GM19035 (cell line): ENCODE measurements around the gene LMO7.
"Not testable (repeated sequence)": the region's sequence is repeated elsewhere in the genome, so short reads cannot be mapped to it uniquely, and the experiment has no call there.

Experiments
- ATAC-seq: cut with Tn5 transposase; IDR thresholded peaks from one replicate; pipeline ENCODE4 v1.9.1; 2021; ENCODE audit not compliant: unreplicated experiment

The LMO7 gene

GRCh38 chr13:75739244-75739868 is 103.2 kb downstream of the LMO7 start:
- peak; percentile 61 for ATAC-seq

DNA sequence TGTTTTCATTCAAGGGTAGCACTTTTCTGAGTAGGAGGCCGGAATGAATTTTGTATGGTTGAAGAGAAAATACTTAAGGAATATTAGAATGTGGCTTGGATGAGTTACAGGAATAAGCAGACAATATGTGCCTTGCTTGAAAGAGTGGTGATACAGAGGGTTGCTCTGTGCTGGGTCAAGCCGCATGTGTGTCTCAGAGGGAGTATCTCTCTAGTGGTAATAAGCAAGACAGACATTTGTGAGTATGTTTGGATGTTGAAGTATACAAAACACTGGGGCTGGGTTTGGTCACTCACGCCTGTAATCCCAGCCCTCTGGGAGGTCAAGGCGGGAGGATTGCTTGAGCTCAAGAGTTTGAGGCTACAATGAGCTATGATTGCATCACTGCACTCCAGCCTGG is 103.9 kb downstream of the LMO7 start:
- peak; percentile 32 for ATAC-seq

DNA sequence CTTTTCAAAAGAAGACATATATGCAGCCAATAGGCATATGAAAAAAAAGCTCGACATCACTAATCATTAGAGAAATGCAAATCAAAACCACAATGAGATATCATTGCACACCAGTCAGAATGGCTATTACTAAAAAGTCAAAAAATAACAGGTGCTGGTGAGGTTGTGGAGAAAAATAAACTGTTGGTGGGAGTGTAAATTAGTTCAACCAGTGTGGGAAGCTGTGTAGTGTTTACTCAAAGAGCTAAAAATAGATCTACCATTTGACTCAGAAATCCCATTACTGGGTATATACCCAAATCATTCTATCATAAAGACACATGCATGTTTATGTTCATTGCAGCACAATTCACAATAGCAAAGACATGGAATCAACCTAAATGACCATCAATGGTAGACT is 106.9 kb downstream of the LMO7 start:
- ATAC-seq, result not testable (repeated sequence)

DNA sequence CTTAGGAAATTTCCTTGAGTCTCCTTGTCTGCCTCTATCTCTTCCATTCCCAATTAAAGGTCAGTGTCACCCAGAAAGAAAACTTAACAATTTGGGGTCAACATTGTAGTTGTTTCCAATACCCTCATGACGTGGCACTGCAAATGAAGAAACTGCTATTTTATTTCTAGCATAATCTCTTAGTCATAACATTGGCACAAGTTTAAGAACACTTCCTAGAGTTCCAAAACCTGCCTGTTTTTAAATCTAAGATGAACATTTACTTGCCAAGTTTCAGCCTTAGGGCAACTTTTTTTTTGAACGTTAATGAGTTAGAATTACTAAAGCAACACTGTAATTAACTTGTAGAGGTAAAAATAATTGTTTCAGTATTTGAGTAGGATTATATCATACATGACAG is 108.0 kb downstream of the LMO7 start:
- ATAC-seq, result no peak

GRCh38 chr13:75745387-75745786 is 109.3 kb downstream of the LMO7 start:
- ATAC-seq, result no peak

- no peak for ATAC-seq
Measured at GRCh38 chr13:75748874-75749273, 112.7 kb downstream of the LMO7 start.

DNA sequence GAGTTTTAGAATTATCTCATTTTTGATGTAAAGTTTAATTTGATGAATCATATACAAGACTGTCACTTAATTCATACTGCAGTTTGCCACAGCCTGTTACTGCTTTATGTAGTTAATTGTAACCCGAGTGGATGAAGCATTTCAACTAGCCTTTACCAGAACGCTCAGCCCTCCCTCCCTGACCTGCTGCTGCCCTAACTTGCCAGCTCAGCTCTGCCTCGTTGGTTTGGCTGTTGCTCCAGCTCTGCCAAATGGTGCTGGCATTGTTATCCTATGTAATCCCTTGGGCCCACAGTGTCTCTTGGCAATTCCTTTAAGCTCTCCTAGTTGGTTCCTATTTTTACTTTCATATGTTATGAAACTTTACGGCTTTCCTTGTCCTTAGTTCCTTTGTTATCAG is 113.3 kb downstream of the LMO7 start:
- ATAC-seq, result no peak

GRCh38 chr13:75751350-75751749 is 115.2 kb downstream of the LMO7 start:
- no peak for ATAC-seq

DNA sequence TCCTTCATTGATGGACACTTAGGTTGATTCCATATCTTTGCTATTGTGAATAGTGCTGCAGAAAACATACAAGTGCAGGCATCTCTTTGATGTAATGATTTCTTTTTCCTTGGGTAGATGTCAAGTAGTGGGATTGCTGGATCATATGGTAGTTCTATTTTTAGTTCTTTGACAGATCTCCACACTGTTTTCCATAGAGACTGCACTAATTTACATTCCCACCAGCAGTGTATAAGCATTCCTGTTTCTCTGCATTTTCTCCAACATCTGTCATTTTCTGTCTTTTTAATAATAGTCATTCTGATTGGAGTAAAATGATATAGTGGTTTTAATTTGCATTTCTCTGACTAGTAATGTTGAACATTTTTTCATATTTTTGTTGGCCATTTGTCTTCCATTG is 116.7 kb downstream of the LMO7 start:
- ATAC-seq, result no peak

GRCh38 chr13:75754936-75755335 is 118.8 kb downstream of the LMO7 start:
- ATAC-seq, result no peak

- no peak for ATAC-seq
Measured at GRCh38 chr13:75757336-75757735, 121.2 kb downstream of the LMO7 start.

DNA sequence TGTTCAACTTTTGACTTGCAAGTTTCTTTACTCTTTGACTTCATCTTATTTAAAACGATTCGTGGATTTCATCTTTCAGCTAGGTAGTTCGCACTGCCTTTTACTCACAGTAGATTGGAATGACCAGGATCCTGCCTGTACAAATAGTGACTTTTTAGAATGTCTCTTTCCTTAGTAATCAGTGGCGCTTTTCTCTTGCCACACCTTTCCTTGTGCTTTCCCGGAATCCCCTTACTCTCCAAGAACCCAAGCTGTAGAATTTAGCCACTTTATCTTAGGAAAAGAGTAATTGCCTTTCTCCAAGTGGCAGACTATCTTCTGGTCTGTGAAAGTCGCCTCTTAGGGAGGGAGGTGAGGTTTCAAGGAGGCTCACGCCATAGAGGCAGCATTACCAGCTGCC is 123.4 kb downstream of the LMO7 start:
- no peak for ATAC-seq

DNA sequence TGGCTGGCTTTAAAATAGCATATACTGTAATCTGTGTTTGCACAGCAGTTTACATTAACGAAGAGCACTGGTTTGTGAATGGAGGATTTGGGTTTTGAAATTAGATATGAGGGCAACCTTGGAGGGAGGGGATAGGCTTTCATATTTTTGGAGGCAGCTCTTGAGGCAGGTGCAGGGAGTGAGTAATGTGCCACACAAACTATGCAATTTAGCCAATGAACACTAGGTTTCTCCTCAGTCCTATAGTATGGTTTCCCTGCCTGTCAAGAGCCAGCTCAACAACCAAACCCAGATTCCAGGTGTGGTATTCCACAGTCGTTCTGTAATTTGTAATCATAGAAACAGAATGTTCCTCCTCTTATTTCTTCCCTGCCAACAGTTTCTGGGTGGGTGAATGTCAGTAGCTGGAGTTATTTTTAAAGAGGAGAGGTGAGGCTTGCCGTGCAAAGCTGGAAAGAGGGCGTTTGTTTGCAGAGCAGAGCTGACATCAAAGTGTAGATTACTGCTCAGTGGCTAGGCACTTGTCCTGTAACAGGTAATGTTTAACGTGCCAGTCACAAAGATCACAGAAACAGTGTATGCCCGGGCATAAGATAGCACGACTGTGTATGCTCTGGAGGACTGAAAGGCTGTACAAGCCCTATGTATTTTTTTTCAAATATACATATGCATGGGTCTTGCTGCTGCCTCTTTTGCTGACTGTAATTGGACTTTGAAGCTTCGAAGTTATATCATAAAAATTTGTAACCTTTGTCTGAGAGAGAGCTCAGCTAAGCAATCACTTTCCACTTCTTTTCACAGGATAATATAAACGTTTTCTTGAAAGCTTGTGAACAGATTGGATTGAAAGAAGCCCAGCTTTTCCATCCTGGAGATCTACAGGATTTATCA is 124.2 kb downstream of the LMO7 start:
- no peak for ATAC-seq

DNA sequence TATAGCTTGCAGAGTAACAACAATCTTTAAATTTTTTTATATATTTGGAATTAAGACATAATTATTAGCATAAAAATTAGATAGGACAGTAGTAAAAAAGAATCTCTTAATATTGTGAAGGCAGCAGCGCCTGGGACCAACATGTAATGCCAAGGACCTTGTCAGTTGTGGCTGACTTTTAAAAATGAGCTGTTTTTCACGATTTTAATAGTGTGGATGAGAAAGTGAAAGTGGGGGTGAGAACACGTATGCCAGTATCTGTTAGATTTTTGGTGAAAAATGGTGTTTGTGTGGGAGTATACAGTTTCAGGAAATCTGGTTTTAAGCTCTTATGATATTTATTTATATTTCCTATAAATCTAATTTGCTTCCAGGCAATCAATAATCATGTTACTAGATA is 125.2 kb downstream of the LMO7 start:
- ATAC-seq, result no peak

GRCh38 chr13:75762076-75762937 is 126.2 kb downstream of the LMO7 start:
- ATAC-seq, result peak; percentile 98

GRCh38 chr13:75762955-75763354 is 126.8 kb downstream of the LMO7 start:
- peak; percentile 18 for ATAC-seq

GRCh38 chr13:75763512-75763911 is 127.4 kb downstream of the LMO7 start:
- no peak for ATAC-seq

- no peak for ATAC-seq
Measured at GRCh38 chr13:75764251-75764925, 128.3 kb downstream of the LMO7 start.

- ATAC-seq, result no peak
Measured at GRCh38 chr13:75764926-75765310, 128.8 kb downstream of the LMO7 start.

DNA sequence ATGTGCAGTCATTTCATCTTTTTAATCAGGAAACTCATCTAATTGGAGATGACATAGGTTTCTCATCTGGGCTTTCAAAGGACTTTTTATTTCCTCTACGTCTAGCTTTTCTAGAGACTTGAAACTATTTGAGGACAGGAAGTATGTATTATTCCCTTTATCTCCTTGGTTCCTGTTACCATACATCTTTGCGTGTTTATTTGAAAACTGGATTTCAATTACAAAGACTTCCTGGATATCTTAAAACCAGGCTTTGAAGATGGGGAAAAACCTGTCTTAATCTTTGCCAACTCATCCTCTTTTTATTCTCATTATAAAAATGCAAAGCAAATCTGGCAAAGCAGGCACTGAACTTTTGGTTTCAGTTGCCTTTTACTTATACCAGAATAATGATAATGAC is 130.5 kb downstream of the LMO7 start:
- no peak for ATAC-seq
